Spinal cord (tissue), 10 donors: ENCODE data around the gene SERPING1. TPM values are rescaled to one million over a fixed set of nuclear protein-coding genes. Genes with fewer than 3 reads are reported as not detected.

Experiments used
- DNase-seq, 6 donors: peaks; one replicate each; pipeline versions ENCODE4 v3.0.0 to v3.0.0-alpha.2; 2013 to 2015; ENCODE audit warnings: low spot score in 6 of 6, low read depth in 4 of 6
- H3K27ac ChIP-seq: one replicate; pipeline ENCODE4 v1.5.1; 2013; ENCODE audit warnings: low read depth, low read length, control low read depth
- H3K27me3 ChIP-seq: one replicate; pipeline ENCODE4 v1.6.1; 2013; ENCODE audit warnings: low read length; ENCODE audit not compliant: control insufficient read depth, insufficient read depth
- H3K36me3 ChIP-seq: one replicate; pipeline ENCODE4 v1.6.1; 2013; ENCODE audit warnings: low read length; ENCODE audit not compliant: control insufficient read depth, insufficient read depth
- H3K4me1 ChIP-seq: one replicate; pipeline ENCODE4 v1.6.1; 2013; ENCODE audit warnings: low read length; ENCODE audit not compliant: control insufficient read depth, insufficient read depth
- H3K4me3 ChIP-seq: one replicate; pipeline ENCODE4 v1.5.1; 2013; ENCODE audit warnings: low read depth, low read length, control low read depth
- H3K9me3 ChIP-seq: one replicate; pipeline ENCODE4 v1.6.1; 2013; ENCODE audit warnings: low read length; ENCODE audit not compliant: control insufficient read depth, insufficient read depth
- WGBS: methylation state at CpG from one replicate; pipeline ENCODE4 v1.1.5; 2013; ENCODE audit warnings: missing lambda C conversion rate; ENCODE audit not compliant: insufficient coverage; 5-methylcytosine and 5-hydroxymethylcytosine counted together
- polyA plus RNA-seq, 2 donors: library from polyadenylated mRNA; unstranded; fragments of 120-200 nt; gene quantifications; one replicate each; pipeline ENCODE4 v1.2.1, GENCODE V29; 2013; ENCODE audit not compliant: insufficient read length in 2 of 2
- total RNA-seq, 2 donors: library from RNA; depleted of rRNA in 1 of 2; stranded (reverse); fragments of 120-200 nt in 1 of 2; fragments of >200 nt in 1 of 2; gene quantifications; one replicate each; pipeline versions ENCODE4 v1.2.3 to v1.2.4, GENCODE V29; 2013 to 2014
- donor health status: healthy.

The SERPING1 gene
- total and polyA plus RNA-seq, 4 donors, result 35.7 to 131 (median 87.8) TPM

DNA sequence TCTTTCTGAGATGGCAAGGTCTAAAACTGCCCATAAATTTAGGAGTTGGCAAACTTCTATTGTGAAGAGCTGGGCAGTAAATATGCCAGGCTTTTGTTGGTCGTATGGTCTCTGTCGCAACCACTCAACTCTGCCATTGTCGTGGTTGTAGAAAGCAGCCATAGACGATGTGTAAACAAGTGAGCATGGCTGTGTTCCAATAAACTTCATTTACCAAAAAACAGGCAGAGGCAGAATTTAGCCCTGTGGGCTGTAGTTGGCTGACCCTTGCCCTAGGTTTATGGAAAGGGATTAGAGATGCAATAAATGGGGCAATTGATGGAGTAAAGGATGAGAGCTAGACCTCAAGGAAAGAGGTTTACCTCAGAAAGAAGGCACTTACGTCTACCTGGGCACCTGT, 34.6 kb downstream of the SERPING1 start:
- Histone ChIP-seq H3K9me3 (no peaks in the 10 kb centered on the region), H3K27ac (no peak overlapping the region), H3K27me3 (no peaks in the 10 kb centered on the region), H3K4me3 (no peak overlapping the region), H3K4me1 (no peaks in the 10 kb centered on the region), H3K36me3 (no peaks in the 10 kb centered on the region)
- no CpG with 5 or more reads among the region's 5 CpGs for WGBS
- DNase-seq, result no peak

DNA sequence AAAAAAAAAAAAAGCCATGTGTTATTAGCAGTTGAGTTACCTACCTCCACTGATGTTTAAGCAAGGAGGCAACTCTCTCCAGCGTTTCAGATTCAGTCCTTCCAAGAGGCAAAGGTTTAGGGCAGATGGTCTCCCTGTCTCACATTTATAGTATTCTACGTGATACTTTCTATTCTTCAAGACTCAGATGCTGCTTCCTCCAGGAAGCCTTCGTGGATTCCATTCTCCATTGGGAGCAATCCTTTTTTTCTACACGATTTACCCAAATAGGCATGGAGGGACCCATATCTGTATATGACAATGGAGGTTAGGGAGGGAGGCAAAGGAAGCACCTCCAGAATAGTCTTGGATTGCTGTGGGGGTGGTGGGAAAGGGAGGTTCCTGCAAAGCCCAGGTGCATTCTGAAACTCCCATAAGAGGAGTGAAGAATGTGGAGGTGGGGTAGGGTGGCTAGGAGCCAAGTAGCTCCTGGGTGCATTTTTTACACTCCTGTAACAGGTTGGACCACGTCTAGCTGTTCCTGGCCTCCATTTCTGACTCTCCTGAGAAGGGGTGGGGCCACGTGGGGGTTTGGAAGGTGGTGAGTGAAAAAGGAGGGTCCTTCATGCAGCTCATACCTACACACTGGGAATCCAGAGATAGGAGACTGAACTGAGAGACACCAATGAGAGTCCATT, 36.0 kb downstream of the SERPING1 start:
- Histone ChIP-seq H3K4me3 (no peak overlapping the region), H3K27me3 (no peaks in the 10 kb centered on the region), H3K27ac (no peak overlapping the region), H3K4me1 (peaks cover 9% of the 10 kb centered on the region), H3K9me3 (no peaks in the 10 kb centered on the region), H3K36me3 (no peaks in the 10 kb centered on the region)
- 92% methylated on average over 2 of the region's 6 CpGs for WGBS
- DNase-seq, result no peak

DNA sequence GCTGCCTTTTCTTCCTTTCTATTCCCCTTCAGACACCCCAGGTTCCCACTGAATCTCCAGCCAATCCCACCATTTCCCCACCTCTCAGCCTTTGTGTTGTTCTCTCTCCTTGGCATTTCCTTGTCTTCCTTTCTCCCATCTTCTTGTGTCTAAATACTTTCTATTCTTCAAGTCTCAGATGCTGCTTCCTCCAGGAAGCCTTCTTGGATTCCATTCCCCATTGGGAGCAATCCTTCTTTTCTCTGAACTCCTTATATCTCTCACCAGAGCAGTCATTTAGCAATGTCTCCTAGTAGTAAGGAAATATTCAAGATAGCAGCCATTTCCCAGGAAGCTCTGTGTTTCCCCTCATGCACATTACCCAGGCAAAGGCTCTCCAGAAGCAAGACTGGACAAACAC, 36.8 kb downstream of the SERPING1 start:
- H3K4me3 ChIP-seq, result no peak overlapping the region
- H3K9me3 ChIP-seq, result no peaks in the 10 kb centered on the region
- no peaks in the 10 kb centered on the region for H3K36me3 ChIP-seq
- H3K27ac ChIP-seq, result no peak overlapping the region
- no peak for DNase-seq
- H3K27me3 ChIP-seq, result no peaks in the 10 kb centered on the region
- peaks cover 14% of the 10 kb centered on the region for H3K4me1 ChIP-seq

DNA sequence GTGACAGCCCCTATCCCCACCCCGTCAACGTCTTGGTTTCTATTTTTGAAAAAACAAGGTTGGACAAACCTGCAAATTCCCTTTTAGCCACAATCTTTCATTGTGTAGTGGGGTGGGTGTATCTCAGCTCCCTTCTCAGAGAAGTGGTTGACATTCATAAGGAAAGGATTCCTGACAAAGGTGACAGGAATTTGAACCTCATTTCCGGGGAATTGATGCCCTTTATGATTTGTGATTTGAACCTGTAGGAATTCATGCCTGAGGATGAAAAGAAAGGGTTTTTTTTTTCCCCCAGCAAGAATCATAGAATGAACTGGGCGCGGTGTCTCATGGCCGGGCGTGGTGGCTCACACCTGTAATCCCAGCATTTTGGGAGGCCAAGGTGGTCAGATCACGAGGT, 37.8 kb downstream of the SERPING1 start:
- H3K27me3 ChIP-seq, result no peaks in the 10 kb centered on the region
- no peaks in the 10 kb centered on the region for H3K36me3 ChIP-seq
- H3K4me1 ChIP-seq, result peaks cover 23% of the 10 kb centered on the region
- H3K27ac ChIP-seq, result no peak overlapping the region
- WGBS, result 96% methylated on average over 4 of the region's 8 CpGs
- no peaks in the 10 kb centered on the region for H3K9me3 ChIP-seq
- no peak overlapping the region for H3K4me3 ChIP-seq
- no peak for DNase-seq

DNA sequence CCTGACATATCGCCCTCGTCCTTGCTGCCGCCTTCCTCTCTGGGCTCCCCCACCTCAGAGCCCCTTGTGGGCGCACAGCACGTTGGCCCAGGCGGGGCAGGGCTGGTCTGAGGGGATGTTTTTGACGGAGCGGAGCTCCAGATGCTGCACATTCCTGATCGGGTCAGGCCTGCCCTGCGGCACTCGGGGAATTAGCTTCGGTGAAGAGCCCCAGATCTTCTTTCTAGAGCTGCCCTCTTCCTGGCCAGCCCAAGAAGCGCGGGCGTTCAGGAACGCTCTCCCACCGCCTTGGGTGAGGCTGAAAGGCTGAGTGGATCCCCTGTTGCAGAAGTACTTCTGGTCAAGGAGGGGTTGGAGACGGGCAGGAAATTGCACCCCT, 40.1 kb downstream of the SERPING1 start:
- Histone ChIP-seq H3K27ac (peak overlapping the region; percentile 89), H3K36me3 (no peaks in the 10 kb centered on the region), H3K4me3 (peak overlapping the region; percentile 80), H3K4me1 (peaks cover 35% of the 10 kb centered on the region), H3K9me3 (no peaks in the 10 kb centered on the region), H3K27me3 (no peaks in the 10 kb centered on the region)
- DNase-seq, result no peak
- WGBS, result 10% methylated on average over 16 of the region's 18 CpGs

DNA sequence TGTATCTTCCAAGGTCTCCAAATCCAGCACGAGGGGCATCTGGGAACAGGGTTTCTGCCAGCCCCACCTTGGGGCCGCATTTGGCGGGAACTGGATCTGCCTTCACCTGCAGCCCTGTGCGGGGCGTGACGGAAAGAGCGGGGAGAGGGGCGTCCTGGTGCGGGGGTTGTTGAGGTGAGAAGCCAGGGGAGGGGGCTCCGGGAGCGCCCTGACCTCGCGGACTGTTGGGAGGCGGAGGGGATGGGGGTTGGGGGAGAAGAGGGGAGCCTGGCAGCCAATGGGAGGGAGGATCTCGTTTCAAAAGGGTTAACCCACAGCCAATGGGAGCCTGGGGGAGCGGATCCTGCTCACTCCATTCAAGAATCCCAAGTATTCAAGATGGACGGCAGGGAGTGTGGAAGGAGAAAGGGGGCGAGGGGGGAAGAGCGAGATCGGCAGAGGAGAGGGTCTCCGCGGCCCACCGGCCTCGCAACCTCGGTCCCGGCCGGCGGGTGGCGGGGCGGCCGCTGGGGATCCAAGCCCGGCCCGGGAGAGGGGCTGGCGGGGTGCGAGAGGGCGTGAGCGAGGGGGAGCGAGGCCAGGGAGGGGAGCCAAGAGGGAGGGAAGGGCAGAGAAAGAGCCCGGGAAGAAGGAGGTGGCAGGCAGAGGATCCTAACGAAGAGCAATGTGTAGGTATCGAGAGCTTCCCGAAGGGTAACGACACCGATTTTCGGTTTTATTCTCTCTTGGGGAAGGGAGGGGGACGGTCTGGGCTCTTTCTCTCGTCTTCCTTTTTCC, 40.7 kb downstream of the SERPING1 start:
- H3K27me3 ChIP-seq, result no peaks in the 10 kb centered on the region
- peak; percentile 82 to 99 (median 92) for DNase-seq
- 0% methylated on average over 38 of the region's 47 CpGs for WGBS
- H3K36me3 ChIP-seq, result no peaks in the 10 kb centered on the region
- peak overlapping the region; percentile 89 for H3K27ac ChIP-seq
- peak overlapping the region; percentile 80 for H3K4me3 ChIP-seq
- no peaks in the 10 kb centered on the region for H3K9me3 ChIP-seq
- H3K4me1 ChIP-seq, result peaks cover 35% of the 10 kb centered on the region

DNA sequence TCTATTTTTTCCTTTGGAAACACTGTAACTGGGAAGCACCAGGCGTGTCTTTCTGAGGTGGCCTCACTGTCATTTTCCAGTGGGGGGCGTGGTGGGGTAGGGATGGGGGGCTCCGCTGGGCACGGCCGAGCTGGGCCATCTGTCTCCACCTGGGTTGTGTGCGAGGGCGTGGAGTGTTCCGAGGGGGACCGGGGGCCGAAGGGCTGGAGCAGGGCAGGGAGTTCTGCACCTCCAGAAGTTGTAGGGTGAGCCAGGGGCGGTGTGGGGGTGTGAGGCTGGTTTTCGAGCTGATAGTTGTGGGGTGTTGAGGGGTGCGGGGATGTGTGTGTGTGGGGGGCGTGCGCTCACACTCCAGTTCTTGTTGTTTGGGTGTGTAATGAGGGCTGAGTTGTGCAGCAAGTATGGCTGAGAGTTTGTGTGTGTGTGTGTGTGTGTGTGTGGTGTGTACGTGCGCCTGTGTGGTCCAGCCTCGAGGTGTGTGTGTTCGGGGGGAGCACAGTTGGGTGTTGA, 41.4 kb downstream of the SERPING1 start:
- H3K27ac ChIP-seq, result peak overlapping the region; percentile 89
- peak overlapping the region; percentile 80 for H3K4me3 ChIP-seq
- H3K36me3 ChIP-seq, result no peaks in the 10 kb centered on the region
- peak in 2 of 6 donors; percentile 52 to 66 for DNase-seq
- H3K9me3 ChIP-seq, result no peaks in the 10 kb centered on the region
- H3K4me1 ChIP-seq, result peaks cover 35% of the 10 kb centered on the region
- H3K27me3 ChIP-seq, result no peaks in the 10 kb centered on the region
- 0% methylated on average over 13 of the region's 19 CpGs for WGBS

DNA sequence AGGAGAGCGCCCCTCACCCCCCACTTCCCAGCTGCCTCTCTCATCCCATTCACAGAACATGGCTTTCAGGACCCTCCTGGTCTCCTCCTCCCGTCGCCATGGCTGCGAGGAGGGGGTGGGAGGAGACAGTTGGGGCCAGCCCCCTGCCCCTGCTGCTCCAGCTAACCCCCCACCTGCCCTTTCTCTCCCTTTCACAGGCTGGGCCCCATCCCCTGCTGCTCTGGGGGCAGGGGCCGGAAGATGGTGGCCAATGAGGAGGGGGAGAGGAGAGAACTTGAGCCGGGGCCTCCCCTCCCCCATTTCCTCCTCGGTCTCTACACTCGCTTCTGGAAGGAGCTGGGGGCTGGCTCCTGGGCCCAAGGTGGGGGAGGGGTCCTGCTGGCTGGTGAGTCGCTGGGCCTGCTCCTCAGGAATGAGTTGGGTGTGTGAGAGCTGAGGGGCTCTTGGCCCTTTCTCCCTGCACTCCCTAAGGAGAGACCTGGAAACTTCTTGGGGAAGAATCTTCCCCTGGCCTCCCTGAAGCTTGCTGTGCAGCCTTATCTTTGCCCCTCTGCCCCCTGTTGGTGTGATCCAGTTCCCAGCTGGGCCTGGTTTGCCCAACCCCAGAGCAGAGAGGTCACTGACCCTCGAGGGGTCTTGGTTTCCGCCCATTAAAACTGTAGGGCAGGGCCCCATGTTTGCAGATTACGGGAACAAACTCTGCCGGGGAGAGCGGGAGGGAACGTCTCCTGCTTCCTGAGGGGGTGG, 42.0 kb downstream of the SERPING1 start:
- Histone ChIP-seq H3K9me3 (no peaks in the 10 kb centered on the region), H3K4me1 (peaks cover 37% of the 10 kb centered on the region), H3K4me3 (peak overlapping the region; percentile 80), H3K36me3 (no peaks in the 10 kb centered on the region), H3K27ac (peak overlapping the region; percentile 89), H3K27me3 (no peaks in the 10 kb centered on the region)
- 8% methylated on average over 6 of the region's 15 CpGs for WGBS
- peak in 3 of 6 donors; percentile 57 to 90 (median 85) for DNase-seq

DNA sequence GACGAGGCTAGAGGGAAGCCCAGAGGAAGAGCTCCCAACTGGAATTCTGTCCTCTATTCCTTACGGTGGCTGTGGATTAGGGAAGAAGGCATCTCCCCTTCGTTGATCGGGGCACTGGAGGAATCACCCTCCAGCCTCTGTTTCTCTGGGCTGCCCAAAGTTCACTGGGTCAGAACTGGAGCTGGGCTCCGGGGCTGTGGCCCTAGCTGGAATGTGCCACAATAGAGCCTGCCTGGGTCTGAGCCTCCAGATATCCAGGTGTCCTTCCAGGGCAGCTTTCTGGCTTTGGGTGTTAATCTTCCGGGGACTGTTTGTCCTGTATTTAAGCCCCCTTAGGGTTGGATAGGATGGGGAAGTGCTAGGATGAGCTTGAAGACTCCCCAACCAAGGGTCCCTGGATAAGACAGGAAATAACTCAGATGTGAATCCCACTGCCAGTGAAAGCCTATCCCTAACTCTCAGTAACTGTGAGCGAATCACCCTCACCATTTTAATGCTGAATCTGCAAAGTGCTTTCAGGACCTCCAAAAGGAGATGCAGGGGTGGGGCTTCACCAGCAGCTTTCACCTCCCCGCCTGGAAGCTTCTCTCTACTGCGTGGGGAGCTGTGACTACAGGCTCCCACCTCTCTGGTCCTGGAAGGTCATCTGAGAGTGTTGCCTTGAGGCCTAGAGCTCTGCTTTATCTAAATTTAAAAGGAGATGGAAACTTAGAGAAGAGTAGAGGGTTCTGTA, 42.7 kb downstream of the SERPING1 start:
- 20% methylated on average over 7 of the region's 9 CpGs for WGBS

More for the DNA sequence above, 42.7 kb downstream of the SERPING1 start:
- H3K36me3 ChIP-seq, result no peaks in the 10 kb centered on the region
- H3K4me3 ChIP-seq, result peak overlapping the region; percentile 80
- no peaks in the 10 kb centered on the region for H3K27me3 ChIP-seq
- peak overlapping the region; percentile 89 for H3K27ac ChIP-seq
- H3K9me3 ChIP-seq, result no peaks in the 10 kb centered on the region
- peaks cover 43% of the 10 kb centered on the region for H3K4me1 ChIP-seq
- no peak for DNase-seq
